ENCODE data around the gene PIAS3. TPM values are rescaled to one million over a fixed set of nuclear protein-coding genes. Genes with fewer than 3 reads are reported as not detected.

Gene PIAS3
- total RNA-seq, 2 experiments from 2014 or later: 17.9 to 18.9 TPM

DNA sequence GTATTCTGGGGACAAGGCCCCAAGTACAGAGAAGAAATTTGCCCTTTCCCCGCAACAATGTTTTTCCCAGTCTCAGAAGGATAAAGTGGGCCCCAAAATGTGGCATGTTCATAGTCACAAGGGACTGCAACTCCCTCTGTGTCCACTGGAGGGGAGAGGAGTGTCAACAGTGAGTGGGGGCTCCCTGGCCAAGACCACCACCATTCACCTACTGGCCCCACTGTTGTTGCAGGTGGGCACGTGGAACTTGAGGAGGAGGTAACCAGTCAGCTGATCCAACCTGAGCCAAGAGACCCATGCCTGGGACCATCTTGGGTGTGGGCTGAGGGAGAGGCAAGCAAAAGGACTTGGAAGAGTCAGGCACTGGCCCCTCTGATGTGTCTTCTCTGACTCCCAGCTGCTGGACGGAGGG, 12.7 kb downstream of the PIAS3 start:
- peak; percentile 51 for ATAC-seq
- peaks cover 13% of the 10 kb centered on the region for H3K4me1 Mint-ChIP-seq (ENCODE audit: low read depth)
- peak; percentile 48 for DNase-seq
- no peak overlapping the region for H3K27ac Mint-ChIP-seq
- no peak overlapping the region for H3K4me3 Mint-ChIP-seq
- peak; percentile 44 for TF ChIP-seq CTCF (IDR thresholded peaks at IDR 0.05)
- POLR2A ChIA-PET: interaction anchor here (0.6 to 3.3 kb wide), 15 partner anchors 10 to 205 kb away, joined by 3 to 25 read pairs (median 3); partner anchors contain the start of genes PEX11B, PIAS3 and RBM8A
- CTCF ChIA-PET: interaction anchor here (0.9 to 9.2 kb wide), 31 partner anchors 9 to 179 kb away, joined by 3 to 231 read pairs (median 8); partner anchors contain the start of genes ANKRD35, HJV, ITGA10 and PIAS3
- H3K9me3 Mint-ChIP-seq: no peaks in the 10 kb centered on the region
- H3K36me3 Mint-ChIP-seq (ENCODE audit: low read depth): peaks cover 9% of the 10 kb centered on the region
- intact Hi-C loops (cut with micrococcal nuclease): loop anchor here (5.0 to 10.0 kb wide), 2 partner anchors 69 to 166 kb away; partner anchors contain the start of genes ITGA10 and PEX11B
- H3K27me3 Mint-ChIP-seq: no peaks in the 10 kb centered on the region

- Mint-ChIP-seq H3K27ac (no peak within 1 kb of the TSS), H3K4me3 (no peak within 1 kb of the TSS), H3K36me3 (ENCODE audit: low read depth) (peaks cover 13% of the 10 kb centered on the region), H3K27me3 (no peaks in the 10 kb centered on the region), H3K4me1 (ENCODE audit: low read depth) (peaks cover 13% of the 10 kb centered on the region), H3K9me3 (no peaks in the 10 kb centered on the region)
- TF ChIP-seq CTCF (IDR thresholded peaks at IDR 0.05): peak; percentile 87
- POLR2A ChIA-PET: interaction anchor here (0.6 to 4.3 kb wide), 23 partner anchors 10 to 206 kb away, joined by 3 to 49 read pairs (median 3); partner anchors contain the start of genes ITGA10, PEX11B, PIAS3 and POLR3C
- CTCF ChIA-PET: interaction anchor here (0.6 to 9.2 kb wide), 55 partner anchors 9 to 198 kb away, joined by 3 to 231 read pairs (median 5); partner anchors contain the start of genes ANKRD34A, ANKRD35, HJV and ITGA10
- ATAC-seq (peak; percentile 71), DNase-seq (peak; percentile 85)
- intact Hi-C loops (cut with micrococcal nuclease): loop anchor here (5.0 to 10.0 kb wide), 2 partner anchors 69 to 167 kb away; partner anchors contain the start of genes ITGA10 and PEX11B
Observed at GRCh38 chr1:145845514-145846161, 13.2 kb downstream of the PIAS3 start, which contains the start of gene NUDT17. Gene NUDT17 (plus strand): TSS chr1:145845630. CDS start chr1:145845641, 11 bp downstream.

DNA sequence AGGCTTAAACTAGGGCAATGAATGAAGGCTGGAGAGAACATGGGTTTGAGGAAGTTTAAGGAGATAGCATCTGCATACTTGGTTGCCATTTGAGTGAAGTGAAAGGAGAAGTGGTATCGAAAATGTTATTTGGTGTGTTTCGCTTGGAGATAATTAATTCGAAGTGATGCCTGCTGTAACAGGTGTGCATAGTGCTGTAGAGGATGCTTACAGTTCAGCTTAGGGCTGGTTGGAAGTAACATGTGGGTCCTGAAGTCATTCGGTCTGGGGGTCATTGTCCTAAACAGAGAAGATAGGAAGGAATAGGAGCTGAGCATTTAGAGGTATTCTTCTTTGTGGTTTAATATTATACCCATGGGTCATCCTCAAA, 13.8 kb downstream of the PIAS3 start:
- CTCF ChIA-PET: interaction anchor here (0.6 to 9.2 kb wide), 52 partner anchors 8 to 199 kb away, joined by 3 to 231 read pairs (median 5); partner anchors contain the start of genes ANKRD34A, ANKRD35, HJV and ITGA10
- Mint-ChIP-seq H3K9me3 (no peaks in the 10 kb centered on the region), H3K27ac (no peak overlapping the region), H3K4me1 (ENCODE audit: low read depth) (peaks cover 13% of the 10 kb centered on the region), H3K36me3 (ENCODE audit: low read depth) (peaks cover 13% of the 10 kb centered on the region), H3K4me3 (no peak overlapping the region), H3K27me3 (no peaks in the 10 kb centered on the region)
- POLR2A ChIA-PET: interaction anchor here (0.7 to 4.3 kb wide), 20 partner anchors 9 to 207 kb away, joined by 3 to 49 read pairs (median 4); partner anchors contain the start of genes ITGA10, PEX11B, PIAS3 and POLR3C
- peak; percentile 54 for ATAC-seq
- no peak for DNase-seq
- no peak for TF ChIP-seq CTCF (IDR thresholded peaks at IDR 0.05)
- intact Hi-C loops (cut with micrococcal nuclease): loop anchor here (5.0 to 10.0 kb wide), 2 partner anchors 70 to 167 kb away; partner anchors contain the start of genes ITGA10 and PEX11B

DNA sequence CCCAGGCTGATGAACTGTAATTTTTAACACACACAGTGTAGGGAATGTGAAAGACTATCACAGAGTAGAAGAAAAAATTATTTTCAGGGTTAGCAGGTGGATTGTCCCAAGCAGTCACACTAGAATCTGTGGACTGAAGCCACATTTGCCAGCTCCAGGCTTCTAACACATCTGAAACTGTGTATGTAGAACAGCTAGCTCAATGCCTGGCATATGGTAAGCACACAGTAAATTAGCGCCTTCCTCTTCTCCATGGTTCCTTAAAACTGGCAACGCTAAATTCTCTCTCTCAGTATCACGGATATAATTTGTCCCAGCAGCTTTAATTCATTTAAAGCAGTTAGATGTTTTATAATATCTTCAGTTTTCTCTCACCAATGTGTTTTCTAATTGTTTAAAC, 15.8 kb downstream of the PIAS3 start:
- TF ChIP-seq CTCF (IDR thresholded peaks at IDR 0.05): no peak
- no peaks in the 10 kb centered on the region for H3K9me3 Mint-ChIP-seq
- DNase-seq (no peak), ATAC-seq (no peak)
- ChIA-PET CTCF (interaction anchor here (0.7 to 9.2 kb wide), 5 partner anchors 13 to 167 kb away, joined by 3 to 231 read pairs (median 91); partner anchors contain the start of genes ANKRD35 and PIAS3), POLR2A (interaction anchor here (0.8 to 4.3 kb wide), 4 partner anchors 9 to 119 kb away, joined by 3 to 49 read pairs (median 4); partner anchors contain the start of gene PIAS3)
- H3K27ac Mint-ChIP-seq: no peak overlapping the region
- intact Hi-C loops (cut with micrococcal nuclease): loop anchor here (5.0 to 10.0 kb wide), 2 partner anchors 72 to 111 kb away; partner anchors contain the start of genes ITGA10 and PEX11B
- H3K36me3 Mint-ChIP-seq (ENCODE audit: low read depth): peaks cover 15% of the 10 kb centered on the region
- no peak overlapping the region for H3K4me3 Mint-ChIP-seq
- no peaks in the 10 kb centered on the region for H3K27me3 Mint-ChIP-seq
- H3K4me1 Mint-ChIP-seq (ENCODE audit: low read depth): peaks cover 13% of the 10 kb centered on the region
